HFF-Myc (cell line): ENCODE measurements around the gene FIGN.

Experiments
- DNase-seq: peaks from one replicate; pipeline ENCODE4 v3.0.0-alpha.2; 2011; ENCODE audit warnings: low read depth; ENCODE audit errors: extremely low read depth
- H3K4me3 ChIP-seq: replicated peaks from 2 replicates; pipeline ENCODE4 v1.5.1; 2011; ENCODE audit warnings: low read depth, mild to moderate bottlenecking, control low read depth, low read length
- TF ChIP-seq, protein P1 (sequence below): IDR thresholded peaks from 2 replicates; pipeline ENCODE4 v1.5.1; 2012; ENCODE audit warnings: mild to moderate bottlenecking, low read depth, low read length, control low read depth; ENCODE audit errors: missing control alignments

FIGN gene

DNA sequence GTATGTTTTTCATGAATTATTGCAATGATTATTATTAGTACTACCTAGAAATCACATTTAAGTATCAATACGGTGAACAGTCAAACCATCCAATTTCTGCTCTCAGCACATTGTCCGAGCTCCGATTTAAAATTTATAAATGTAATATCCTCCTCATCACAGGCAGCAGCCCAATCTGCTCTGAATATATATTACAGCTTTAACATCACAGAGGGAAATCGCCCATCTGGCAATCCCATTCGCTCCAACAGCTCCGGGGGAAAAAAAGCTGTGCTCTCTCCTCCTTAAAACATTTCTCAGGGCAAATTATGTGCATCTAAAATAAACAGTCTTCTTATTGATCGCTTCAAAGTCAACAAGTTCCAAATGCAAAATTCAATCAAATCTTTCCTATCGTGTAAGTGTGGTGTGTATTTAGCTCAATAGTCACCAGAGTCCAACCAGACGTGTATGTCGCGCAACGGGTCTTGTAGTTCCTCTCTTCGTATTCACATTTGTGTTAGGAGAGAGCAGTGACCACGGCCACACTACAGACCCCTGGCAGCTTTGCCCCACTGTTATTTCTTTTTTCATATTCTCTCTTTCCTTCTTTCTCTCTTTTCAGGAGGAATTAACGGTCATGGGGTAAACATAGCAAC, 2.4 kb downstream of the FIGN start:
- TF ChIP-seq, protein P1, sequence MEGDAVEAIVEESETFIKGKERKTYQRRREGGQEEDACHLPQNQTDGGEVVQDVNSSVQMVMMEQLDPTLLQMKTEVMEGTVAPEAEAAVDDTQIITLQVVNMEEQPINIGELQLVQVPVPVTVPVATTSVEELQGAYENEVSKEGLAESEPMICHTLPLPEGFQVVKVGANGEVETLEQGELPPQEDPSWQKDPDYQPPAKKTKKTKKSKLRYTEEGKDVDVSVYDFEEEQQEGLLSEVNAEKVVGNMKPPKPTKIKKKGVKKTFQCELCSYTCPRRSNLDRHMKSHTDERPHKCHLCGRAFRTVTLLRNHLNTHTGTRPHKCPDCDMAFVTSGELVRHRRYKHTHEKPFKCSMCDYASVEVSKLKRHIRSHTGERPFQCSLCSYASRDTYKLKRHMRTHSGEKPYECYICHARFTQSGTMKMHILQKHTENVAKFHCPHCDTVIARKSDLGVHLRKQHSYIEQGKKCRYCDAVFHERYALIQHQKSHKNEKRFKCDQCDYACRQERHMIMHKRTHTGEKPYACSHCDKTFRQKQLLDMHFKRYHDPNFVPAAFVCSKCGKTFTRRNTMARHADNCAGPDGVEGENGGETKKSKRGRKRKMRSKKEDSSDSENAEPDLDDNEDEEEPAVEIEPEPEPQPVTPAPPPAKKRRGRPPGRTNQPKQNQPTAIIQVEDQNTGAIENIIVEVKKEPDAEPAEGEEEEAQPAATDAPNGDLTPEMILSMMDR, result no peak
- no peak for DNase-seq
- H3K4me3 ChIP-seq, result no peak overlapping the region

DNA sequence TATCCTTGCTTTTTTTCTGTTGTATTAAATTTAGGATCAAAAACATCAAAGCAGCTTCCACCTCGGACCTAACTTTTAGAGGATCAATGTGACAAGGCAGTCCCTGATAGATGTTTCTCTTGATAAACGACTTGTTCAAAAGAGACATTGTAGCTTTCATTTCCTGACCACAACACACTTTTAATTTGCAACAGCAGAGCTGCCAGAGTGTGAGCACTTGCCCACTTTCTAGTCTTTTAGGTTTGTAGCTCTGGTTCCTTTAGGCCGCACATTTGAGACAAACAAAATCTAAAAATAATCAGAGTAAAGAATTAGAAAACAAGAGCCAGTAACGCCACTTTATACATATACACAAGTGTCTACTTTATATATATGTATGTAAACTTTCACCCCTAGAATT, 3.1 kb downstream of the FIGN start:
- no peak overlapping the region for H3K4me3 ChIP-seq
- TF ChIP-seq, protein P1, result no peak
- no peak for DNase-seq

- H3K4me3 ChIP-seq, result no peak overlapping the region
- TF ChIP-seq, protein P1, result no peak
- DNase-seq, result no peak
These were observed 4.1 kb downstream of the FIGN start for GRCh38 chr2:163731735-163732134.

GRCh38 chr2:163730556-163730955, 5.3 kb downstream of the FIGN start:
- TF ChIP-seq, protein P1, result no peak
- no peak overlapping the region for H3K4me3 ChIP-seq
- no peak for DNase-seq

GRCh38 chr2:163729636-163730273, 6.1 kb downstream of the FIGN start:
- TF ChIP-seq, protein P1, result no peak
- H3K4me3 ChIP-seq, result no peak overlapping the region

DNA sequence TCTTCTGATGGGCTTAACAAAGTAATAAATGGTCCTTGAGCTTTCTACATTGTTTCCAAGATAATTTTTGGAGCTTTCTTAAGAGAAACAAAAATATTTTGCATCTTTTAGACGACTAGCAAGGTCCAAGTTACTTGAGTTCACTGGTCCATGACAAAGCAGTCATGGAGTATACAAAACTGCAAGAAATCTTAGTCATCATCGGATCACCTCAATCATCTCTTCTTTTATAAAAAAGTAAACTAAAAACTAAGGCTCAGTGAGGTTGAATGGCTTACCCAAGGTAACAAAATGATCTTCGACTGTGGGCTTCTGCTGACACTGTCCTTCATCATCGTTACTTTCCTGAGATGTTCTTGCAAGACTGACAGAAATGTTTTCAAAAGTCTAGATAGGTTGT, 11.9 kb downstream of the FIGN start:
- DNase-seq, result no peak
- H3K4me3 ChIP-seq, result no peak overlapping the region
- TF ChIP-seq, protein P1, result no peak

More at GRCh38 chr2:163729636-163730273, 6.1 kb downstream of the FIGN start:
- no peak for DNase-seq
